ENCODE results near the gene SLC25A45.

- TF ChIP-seq CTCF (IDR thresholded peaks at IDR 0.05 in 4 of 5, conservative IDR thresholded peaks at IDR 0.05 in 1 of 5) (no peak), POLR2A (IDR thresholded peaks at IDR 0.05) (no peak)
These were observed 32.5 kb upstream of the SLC25A45 start for GRCh38 chr11:65414776-65415498.
